ENCODE results near the gene EVC2. TPM values are rescaled to one million over a fixed set of nuclear protein-coding genes. Genes with fewer than 3 reads are reported as not detected.

The EVC2 gene
- total RNA-seq, 1 donor from 2014 or later: 4.5 TPM

DNA sequence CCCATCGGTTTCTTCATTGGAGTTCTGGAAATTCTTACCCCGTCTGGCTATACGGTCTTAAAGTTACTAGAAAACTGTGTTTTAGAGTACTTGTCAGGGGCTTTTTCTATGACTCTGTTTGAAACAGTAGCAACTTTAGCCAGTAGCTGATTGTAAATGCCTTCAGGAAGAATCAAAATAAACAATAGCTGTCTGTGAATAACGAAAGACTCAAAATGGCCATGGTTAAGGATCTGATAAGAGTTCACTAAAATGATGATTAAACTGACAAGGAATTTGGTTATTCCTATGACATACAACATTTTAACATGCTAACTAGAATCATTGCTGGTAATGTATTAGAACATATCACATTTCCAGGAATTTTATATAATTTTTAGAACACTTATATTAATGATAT lies 191.0 kb downstream of the EVC2 start:
- peaks cover 3% of the 10 kb centered on the region for H3K36me3 Mint-ChIP-seq
- DNase-seq (ENCODE audit: extremely low spot score, unreplicated experiment): no peak
- peaks cover 4% of the 10 kb centered on the region for H3K4me1 Mint-ChIP-seq (ENCODE audit: unreplicated experiment)
- no peaks in the 10 kb centered on the region for H3K27me3 Mint-ChIP-seq
- no peak overlapping the region for H3K27ac Mint-ChIP-seq
- H3K4me3 Mint-ChIP-seq: no peak overlapping the region
- TF ChIP-seq, protein P1, sequence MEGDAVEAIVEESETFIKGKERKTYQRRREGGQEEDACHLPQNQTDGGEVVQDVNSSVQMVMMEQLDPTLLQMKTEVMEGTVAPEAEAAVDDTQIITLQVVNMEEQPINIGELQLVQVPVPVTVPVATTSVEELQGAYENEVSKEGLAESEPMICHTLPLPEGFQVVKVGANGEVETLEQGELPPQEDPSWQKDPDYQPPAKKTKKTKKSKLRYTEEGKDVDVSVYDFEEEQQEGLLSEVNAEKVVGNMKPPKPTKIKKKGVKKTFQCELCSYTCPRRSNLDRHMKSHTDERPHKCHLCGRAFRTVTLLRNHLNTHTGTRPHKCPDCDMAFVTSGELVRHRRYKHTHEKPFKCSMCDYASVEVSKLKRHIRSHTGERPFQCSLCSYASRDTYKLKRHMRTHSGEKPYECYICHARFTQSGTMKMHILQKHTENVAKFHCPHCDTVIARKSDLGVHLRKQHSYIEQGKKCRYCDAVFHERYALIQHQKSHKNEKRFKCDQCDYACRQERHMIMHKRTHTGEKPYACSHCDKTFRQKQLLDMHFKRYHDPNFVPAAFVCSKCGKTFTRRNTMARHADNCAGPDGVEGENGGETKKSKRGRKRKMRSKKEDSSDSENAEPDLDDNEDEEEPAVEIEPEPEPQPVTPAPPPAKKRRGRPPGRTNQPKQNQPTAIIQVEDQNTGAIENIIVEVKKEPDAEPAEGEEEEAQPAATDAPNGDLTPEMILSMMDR (conservative IDR thresholded peaks at IDR 0.05): no peak
- H3K9me3 Mint-ChIP-seq: peaks cover 13% of the 10 kb centered on the region

DNA sequence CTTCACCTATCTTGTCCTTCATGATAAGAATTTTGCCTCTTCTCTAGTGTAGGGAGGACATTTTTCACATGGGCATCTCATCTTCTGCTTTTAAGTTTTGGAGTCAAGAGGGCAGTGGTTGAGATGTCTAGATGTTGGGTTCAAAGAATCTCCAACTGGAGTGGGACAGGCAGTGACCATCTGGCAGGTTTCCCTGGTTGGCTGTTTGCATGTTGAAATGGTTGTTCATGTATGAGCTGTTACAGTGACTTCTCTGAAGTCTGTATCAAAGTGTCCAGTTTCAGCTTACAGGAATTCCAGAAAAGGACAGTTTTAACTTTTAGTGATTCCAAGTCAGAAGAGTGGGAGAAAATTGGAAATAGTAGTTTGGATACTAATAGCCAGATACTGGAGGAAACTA lies 192.7 kb downstream of the EVC2 start:
- Mint-ChIP-seq H3K4me3 (no peak overlapping the region), H3K27me3 (no peaks in the 10 kb centered on the region), H3K4me1 (ENCODE audit: unreplicated experiment) (peaks cover 4% of the 10 kb centered on the region), H3K27ac (no peak overlapping the region), H3K9me3 (peaks cover 9% of the 10 kb centered on the region), H3K36me3 (peaks cover 3% of the 10 kb centered on the region)
- DNase-seq (ENCODE audit: extremely low spot score, unreplicated experiment): no peak
- TF ChIP-seq, protein P1 (conservative IDR thresholded peaks at IDR 0.05): no peak

Other genes with a start within 250 kb of the EVC2 start
- 14.5 and 29.2 TPM in 2 replicates for gene EVC, start 2.6 kb upstream of the EVC2 start, total RNA-seq (ENCODE audit: low replicate concordance)
- 13.2 and 40.4 TPM in 2 replicates for gene CRMP1, start 184.5 kb upstream of the EVC2 start, total RNA-seq (ENCODE audit: low replicate concordance)